CD4-positive, alpha-beta T cell (primary cell): ENCODE data around the gene PIRT. TPM values are rescaled to one million over a fixed set of nuclear protein-coding genes. Genes with fewer than 3 reads are reported as not detected.

Source experiments
- ATAC-seq: fragments of 200-7000 bp; cut with Tn5 transposase; one replicate; pipeline ENCODE4 v1.10.0; 2022; ENCODE audit warnings: mild to moderate bottlenecking; ENCODE audit not compliant: poor library complexity
- CTCF ChIA-PET: fragments of 350-600 bp; sonication (Branson Sonifier 250); formaldehyde crosslinking; loops from one replicate; lab custom pipeline; 2021; ENCODE audit warnings: antibody characterized with exemption, inconsistent platforms; lab: Charles Lee
- POLR2A ChIA-PET: fragments of 350-600 bp; sonication (Branson Sonifier 250); formaldehyde crosslinking; loops from one replicate; lab custom pipeline; 2021; ENCODE audit warnings: antibody characterized with exemption, inconsistent platforms; lab: Charles Lee
- DNase-seq, 14 experiments: peaks; one replicate each; pipeline ENCODE4 v3.0.0-alpha.2; 2013 to 2020; ENCODE audit warnings: mixed read lengths in 2 of 14
- H3K27ac ChIP-seq, 2 donors: one replicate each; pipeline versions ENCODE4 v1.5.1 to v1.7.0; 2013; ENCODE audit warnings: low read length in 2 of 2, low read depth in 1 of 2, mild to moderate bottlenecking in 1 of 2
- H3K27me3 ChIP-seq, 2 experiments: 1 replicate in 1 of 2; 2 replicates in 1 of 2; pipeline versions ENCODE4 v1.6.1 to v1.7.0; 2013; ENCODE audit warnings: low read length in 2 of 2, control low read depth in 1 of 2, mild to moderate bottlenecking in 1 of 2, moderate library complexity in 1 of 2; ENCODE audit not compliant: insufficient read depth in 2 of 2, control insufficient read depth in 1 of 2
- H3K36me3 ChIP-seq: one replicate; pipeline ENCODE4 v1.6.1; 2013; ENCODE audit warnings: low read length, control low read depth; ENCODE audit not compliant: insufficient read depth
- H3K4me1 ChIP-seq: one replicate; pipeline ENCODE4 v1.6.1; 2013; ENCODE audit warnings: low read length, control low read depth; ENCODE audit not compliant: insufficient read depth
- H3K4me3 ChIP-seq: one replicate; pipeline ENCODE4 v1.5.1; 2013; ENCODE audit warnings: mild to moderate bottlenecking, low read length, moderate library complexity
- H3K9me3 ChIP-seq, 2 experiments: 1 replicate in 1 of 2; 2 replicates in 1 of 2; pipeline versions ENCODE4 v1.6.1 to v1.7.0; 2013; ENCODE audit warnings: low read length in 2 of 2, mild to moderate bottlenecking in 2 of 2, control low read depth in 1 of 2, moderate library complexity in 1 of 2; ENCODE audit not compliant: control insufficient read depth in 1 of 2, insufficient read depth in 1 of 2
- H3K27ac Mint-ChIP-seq: one replicate; pipeline ENCODE4 v1.8.0; 2020; ENCODE audit warnings: mixed read lengths
- H3K27me3 Mint-ChIP-seq: one replicate; pipeline ENCODE4 v1.8.0; 2021; ENCODE audit warnings: mixed read lengths
- H3K36me3 Mint-ChIP-seq: one replicate; pipeline ENCODE4 v1.8.0; 2021; ENCODE audit warnings: low read depth, mixed read lengths
- H3K4me1 Mint-ChIP-seq: one replicate; pipeline ENCODE4 v1.8.0; 2021; ENCODE audit warnings: low read depth, mixed read lengths
- H3K4me3 Mint-ChIP-seq: one replicate; pipeline ENCODE4 v1.8.0; 2020; ENCODE audit warnings: mild to moderate bottlenecking, mixed read lengths
- H3K9me3 Mint-ChIP-seq: one replicate; pipeline ENCODE4 v1.8.0; 2020; ENCODE audit warnings: mixed read lengths
- intact Hi-C, 2 experiments: fragments of 100-400 bp; cut with DNase I in 1 of 2; cut with micrococcal nuclease in 1 of 2; formaldehyde crosslinking; loops; one replicate each; pipeline versions ENCODE4 v1.15.1 to v1.9.0; 2023 to 2025; cut with DNase I, micrococcal nuclease
- total RNA-seq, 174 experiments: library from RNA in 2 of 174; stranded (reverse) in 2 of 174; gene quantifications; one replicate each; pipeline ENCODE4 v1.2.3 and lab custom pipeline; 2021 to 2026
- TF ChIP-seq, protein P1 (sequence below): fragments of 200-600 bp; IDR thresholded peaks from one replicate; pipeline ENCODE4 v1.8.0; 2022; ENCODE audit warnings: antibody characterized with exemption, mild to moderate bottlenecking

PIRT gene
- total RNA-seq, 2 experiments from 2014 or later: not detected

DNA sequence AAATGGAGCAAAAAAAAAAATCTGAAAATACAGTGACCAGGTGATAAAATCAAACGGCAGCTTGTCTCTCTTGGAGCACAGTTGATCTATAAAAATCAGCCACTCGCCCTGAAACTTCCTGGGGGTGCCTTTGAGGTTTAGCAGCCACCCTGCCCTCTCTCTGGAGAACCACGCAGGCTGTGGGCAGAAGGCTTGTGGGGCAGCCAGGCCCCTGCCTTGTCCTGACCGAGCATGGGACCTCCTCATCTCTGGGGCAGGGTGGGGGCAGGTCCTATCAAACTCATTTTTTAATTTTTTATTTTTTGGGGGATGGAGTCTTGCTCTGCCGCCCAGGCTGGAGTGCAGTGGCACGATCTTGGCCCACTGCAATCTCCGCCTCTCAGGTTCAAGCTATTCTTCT is 39.0 kb downstream of the PIRT start:
- H3K27ac Mint-ChIP-seq: no peak overlapping the region
- no peak overlapping the region for H3K4me3 Mint-ChIP-seq
- no peaks in the 10 kb centered on the region for H3K9me3 ChIP-seq
- H3K36me3 ChIP-seq: no peaks in the 10 kb centered on the region
- intact Hi-C loops: no loop called here
- no peaks in the 10 kb centered on the region for H3K36me3 Mint-ChIP-seq
- no peaks in the 10 kb centered on the region for H3K27me3 Mint-ChIP-seq
- H3K27me3 ChIP-seq: no peaks in the 10 kb centered on the region
- TF ChIP-seq, protein P1, sequence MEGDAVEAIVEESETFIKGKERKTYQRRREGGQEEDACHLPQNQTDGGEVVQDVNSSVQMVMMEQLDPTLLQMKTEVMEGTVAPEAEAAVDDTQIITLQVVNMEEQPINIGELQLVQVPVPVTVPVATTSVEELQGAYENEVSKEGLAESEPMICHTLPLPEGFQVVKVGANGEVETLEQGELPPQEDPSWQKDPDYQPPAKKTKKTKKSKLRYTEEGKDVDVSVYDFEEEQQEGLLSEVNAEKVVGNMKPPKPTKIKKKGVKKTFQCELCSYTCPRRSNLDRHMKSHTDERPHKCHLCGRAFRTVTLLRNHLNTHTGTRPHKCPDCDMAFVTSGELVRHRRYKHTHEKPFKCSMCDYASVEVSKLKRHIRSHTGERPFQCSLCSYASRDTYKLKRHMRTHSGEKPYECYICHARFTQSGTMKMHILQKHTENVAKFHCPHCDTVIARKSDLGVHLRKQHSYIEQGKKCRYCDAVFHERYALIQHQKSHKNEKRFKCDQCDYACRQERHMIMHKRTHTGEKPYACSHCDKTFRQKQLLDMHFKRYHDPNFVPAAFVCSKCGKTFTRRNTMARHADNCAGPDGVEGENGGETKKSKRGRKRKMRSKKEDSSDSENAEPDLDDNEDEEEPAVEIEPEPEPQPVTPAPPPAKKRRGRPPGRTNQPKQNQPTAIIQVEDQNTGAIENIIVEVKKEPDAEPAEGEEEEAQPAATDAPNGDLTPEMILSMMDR: no peak
- DNase-seq (no peak), ATAC-seq (no peak)
- H3K27ac ChIP-seq: no peak overlapping the region
- no peaks in the 10 kb centered on the region for H3K4me1 ChIP-seq
- no peak overlapping the region for H3K4me3 ChIP-seq
- no peaks in the 10 kb centered on the region for H3K4me1 Mint-ChIP-seq
- CTCF ChIA-PET: no interaction called here
- POLR2A ChIA-PET: no interaction called here
- no peaks in the 10 kb centered on the region for H3K9me3 Mint-ChIP-seq

DNA sequence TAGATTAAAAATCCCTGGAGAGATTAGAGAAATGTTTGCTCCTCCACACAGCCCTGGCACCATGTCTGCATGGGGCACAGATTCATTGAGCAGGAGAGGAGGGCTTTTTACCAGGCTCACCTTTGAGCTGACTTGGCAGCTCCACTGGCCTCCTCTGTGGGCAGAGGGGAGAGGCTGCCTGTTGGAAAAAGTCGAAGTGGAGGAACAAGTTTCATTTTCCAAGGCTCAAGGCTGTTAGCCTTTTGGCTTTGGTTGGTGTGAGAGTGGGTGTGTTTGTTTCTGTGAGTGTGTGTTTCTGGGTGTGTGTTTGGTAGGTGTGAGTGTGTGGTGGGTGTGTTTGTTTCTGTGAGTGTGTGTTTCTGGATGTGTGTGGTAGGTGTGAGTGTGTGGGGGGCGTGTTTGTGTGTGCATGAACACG is 39.5 kb downstream of the PIRT start:
- ChIA-PET POLR2A (no interaction called here), CTCF (no interaction called here)
- H3K9me3 ChIP-seq: no peaks in the 10 kb centered on the region
- no peaks in the 10 kb centered on the region for H3K9me3 Mint-ChIP-seq
- H3K27ac ChIP-seq: no peak overlapping the region
- ATAC-seq (no peak), DNase-seq (no peak)
- H3K27me3 ChIP-seq: no peaks in the 10 kb centered on the region
- no peaks in the 10 kb centered on the region for H3K4me1 ChIP-seq
- no peaks in the 10 kb centered on the region for H3K36me3 Mint-ChIP-seq
- H3K27ac Mint-ChIP-seq: no peak overlapping the region
- H3K27me3 Mint-ChIP-seq: no peaks in the 10 kb centered on the region
- intact Hi-C loops: no loop called here
- no peaks in the 10 kb centered on the region for H3K36me3 ChIP-seq
- TF ChIP-seq, protein P1: no peak
- no peak overlapping the region for H3K4me3 Mint-ChIP-seq
- H3K4me3 ChIP-seq: no peak overlapping the region
- H3K4me1 Mint-ChIP-seq: no peaks in the 10 kb centered on the region

DNA sequence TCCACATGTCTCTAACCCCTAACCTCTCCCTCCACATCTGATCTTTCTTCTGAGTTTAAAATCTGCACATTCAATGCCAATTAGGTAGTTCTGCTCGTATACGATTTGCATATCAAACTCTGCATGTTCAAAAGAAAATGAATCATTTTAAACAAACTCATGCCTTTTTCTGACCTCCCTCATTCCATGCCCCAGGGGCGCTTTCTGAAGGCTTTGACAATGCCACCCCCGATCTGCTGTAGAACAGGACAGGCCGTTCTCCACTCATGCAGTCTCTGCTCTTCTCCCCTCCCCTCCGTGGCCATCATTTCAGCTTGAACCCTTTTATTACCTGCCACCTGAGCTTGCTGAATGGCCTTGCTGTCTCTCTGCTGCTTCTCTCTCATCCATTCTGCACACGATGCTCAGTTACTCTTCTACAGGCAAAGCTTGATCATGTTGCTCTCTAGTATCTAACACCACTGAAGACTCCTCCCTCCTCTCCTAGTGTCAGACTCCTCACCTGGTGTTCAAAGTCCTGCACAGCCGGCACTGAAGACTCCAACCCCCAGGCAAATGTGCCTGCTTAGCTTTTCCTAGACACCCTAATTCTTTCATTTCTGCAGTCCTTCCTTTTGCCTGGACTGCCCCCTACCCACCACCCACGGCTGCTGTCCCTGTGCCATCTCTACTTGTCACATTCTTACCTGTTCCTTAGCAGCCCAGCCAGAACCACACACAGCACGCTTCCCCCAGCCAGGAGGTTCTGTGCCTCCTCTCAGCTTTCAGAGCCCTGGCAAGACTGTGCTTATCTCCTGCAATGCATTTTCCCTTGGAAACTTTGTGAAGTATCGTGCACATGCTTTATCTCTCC is 40.2 kb downstream of the PIRT start:
- Histone ChIP-seq H3K4me3 (no peak overlapping the region), H3K27ac (no peak overlapping the region), H3K36me3 (no peaks in the 10 kb centered on the region), H3K4me1 (no peaks in the 10 kb centered on the region), H3K9me3 (no peaks in the 10 kb centered on the region), H3K27me3 (no peaks in the 10 kb centered on the region)
- intact Hi-C loops: no loop called here
- DNase-seq (no peak), ATAC-seq (no peak)
- TF ChIP-seq, protein P1: no peak
- H3K4me1 Mint-ChIP-seq: no peaks in the 10 kb centered on the region
- POLR2A ChIA-PET: no interaction called here
- CTCF ChIA-PET: no interaction called here
- no peak overlapping the region for H3K4me3 Mint-ChIP-seq
- H3K27ac Mint-ChIP-seq: no peak overlapping the region
- no peaks in the 10 kb centered on the region for H3K9me3 Mint-ChIP-seq
- H3K36me3 Mint-ChIP-seq: no peaks in the 10 kb centered on the region
- no peaks in the 10 kb centered on the region for H3K27me3 Mint-ChIP-seq
